CD14-positive monocyte (primary cell): ENCODE results near the gene MGAM2. TPM values are rescaled to one million over a fixed set of nuclear protein-coding genes. Genes with fewer than 3 reads are reported as not detected.
"Not testable (repeated sequence)": the region's sequence is repeated elsewhere in the genome, so short reads cannot be mapped to it uniquely, and the experiment has no call there.

ENCODE experiments used
- DNase-seq, 3 donors: peaks; one replicate each; pipeline ENCODE4 v3.0.0-alpha.2; 2011 to 2022
- H2AFZ ChIP-seq: 2 replicates; pipeline ENCODE4 v1.6.0; 2012; ENCODE audit warnings: mild to moderate bottlenecking, low read depth, low read length, inconsistent platforms; ENCODE audit not compliant: insufficient read depth, poor library complexity, severe bottlenecking
- H3K27ac ChIP-seq, 2 donors: 1 replicate in 1 of 2; 2 replicates in 1 of 2; pipeline ENCODE4 v1.5.1; 2012 to 2013; ENCODE audit warnings: low read length in 2 of 2, control low read depth in 1 of 2, inconsistent platforms in 1 of 2, low read depth in 1 of 2, mild to moderate bottlenecking in 1 of 2
- H3K27me3 ChIP-seq, 2 donors: one replicate each; pipeline versions ENCODE4 v1.6.0 to v1.6.1; 2011 to 2013; ENCODE audit warnings: low read length in 2 of 2; ENCODE audit not compliant: control insufficient read depth in 2 of 2, insufficient read depth in 2 of 2
- H3K36me3 ChIP-seq, 2 donors: replicated peaks in 1 of 2; 1 replicate in 1 of 2; 2 replicates in 1 of 2; pipeline versions ENCODE4 v1.5.1 to v1.6.1; 2012 to 2013; ENCODE audit warnings: low read length in 2 of 2, control low read depth in 1 of 2, inconsistent platforms in 1 of 2, mild to moderate bottlenecking in 1 of 2; ENCODE audit not compliant: insufficient read depth in 2 of 2, control insufficient read depth in 1 of 2
- H3K4me1 ChIP-seq, 2 donors: 1 replicate in 1 of 2; 2 replicates in 1 of 2; pipeline versions ENCODE4 v1.5.1 to v1.6.1; 2012 to 2013; ENCODE audit warnings: low read length in 2 of 2, control low read depth in 1 of 2, inconsistent platforms in 1 of 2, mild to moderate bottlenecking in 1 of 2, moderate library complexity in 1 of 2; ENCODE audit not compliant: insufficient read depth in 2 of 2, control insufficient read depth in 1 of 2
- H3K4me2 ChIP-seq: replicated peaks from 2 replicates; pipeline ENCODE3; 2012; ENCODE audit warnings: low read length, moderate library complexity, mild to moderate bottlenecking; ENCODE audit not compliant: poor library complexity, severe bottlenecking; ENCODE audit errors: extremely low read depth
- H3K4me3 ChIP-seq, 3 experiments: fragments of 200-600 bp in 1 of 3; sonication (generic) in 1 of 3; replicated peaks in 1 of 3; 1 replicate in 2 of 3; 2 replicates in 1 of 3; pipeline ENCODE4 v1.5.1; 2011 to 2013; ENCODE audit warnings: low read length in 3 of 3, mild to moderate bottlenecking in 3 of 3, control low read depth in 2 of 3, low read depth in 2 of 3, inconsistent platforms in 1 of 3, moderate library complexity in 1 of 3
- H3K79me2 ChIP-seq: 2 replicates; pipeline ENCODE4 v1.6.0; 2012; ENCODE audit warnings: mild to moderate bottlenecking, control low read depth, inconsistent platforms, low read length, moderate library complexity; ENCODE audit not compliant: insufficient read depth
- H3K9ac ChIP-seq: 2 replicates; pipeline ENCODE4 v1.6.0; 2017; ENCODE audit warnings: low read length, mild to moderate bottlenecking; ENCODE audit not compliant: insufficient read depth, poor library complexity, severe bottlenecking
- H3K9me3 ChIP-seq, 2 donors: replicated peaks in 1 of 2; 1 replicate in 1 of 2; 2 replicates in 1 of 2; pipeline versions ENCODE4 v1.5.1 to v1.6.1; 2012 to 2013; ENCODE audit warnings: low read length in 2 of 2, control low read depth in 1 of 2; ENCODE audit not compliant: control insufficient read depth in 1 of 2, insufficient read depth in 1 of 2
- H4K20me1 ChIP-seq: 2 replicates; pipeline ENCODE4 v1.6.0; 2012; ENCODE audit warnings: mild to moderate bottlenecking, low read length, control low read depth, moderate library complexity; ENCODE audit not compliant: insufficient read depth
- H3K27ac Mint-ChIP-seq, 7 donors: one replicate each; pipeline ENCODE4 v1.8.0; 2020; ENCODE audit warnings: mild to moderate bottlenecking in 7 of 7, mixed read lengths in 7 of 7, moderate library complexity in 6 of 7, inconsistent platforms in 2 of 7
- H3K27me3 Mint-ChIP-seq, 3 donors: one replicate each; pipeline ENCODE4 v1.8.0; 2021 to 2022; ENCODE audit warnings: low read depth in 3 of 3, mild to moderate bottlenecking in 3 of 3, mixed read lengths in 3 of 3, moderate library complexity in 3 of 3, inconsistent platforms in 1 of 3
- H3K36me3 Mint-ChIP-seq, 2 donors: one replicate each; pipeline ENCODE4 v1.8.0; 2020; ENCODE audit warnings: mixed read lengths in 2 of 2, inconsistent platforms in 1 of 2, mild to moderate bottlenecking in 1 of 2
- H3K4me1 Mint-ChIP-seq: one replicate; pipeline ENCODE4 v1.8.0; 2020; ENCODE audit warnings: mild to moderate bottlenecking, mixed read lengths
- H3K4me3 Mint-ChIP-seq, 2 donors: one replicate each; pipeline ENCODE4 v1.8.0; 2020; ENCODE audit warnings: mild to moderate bottlenecking in 2 of 2, mixed read lengths in 2 of 2, moderate library complexity in 1 of 2
- H3K9me3 Mint-ChIP-seq, 7 donors: one replicate each; pipeline ENCODE4 v1.8.0; 2020 to 2022; ENCODE audit warnings: mixed read lengths in 7 of 7, mild to moderate bottlenecking in 6 of 7, moderate library complexity in 6 of 7, inconsistent platforms in 2 of 7
- CTCF ChIP-seq: fragments of 200-600 bp; IDR thresholded peaks from one replicate; pipeline ENCODE4 v1.8.0; 2022; ENCODE audit warnings: antibody characterized with exemption, mild to moderate bottlenecking
- WGBS: methylation state at CpG from one replicate; pipeline ENCODE4 v1.1.5; 2013; ENCODE audit warnings: missing lambda C conversion rate; ENCODE audit not compliant: insufficient coverage; 5-methylcytosine and 5-hydroxymethylcytosine counted together
- intact Hi-C, 2 donors: fragments of 100-400 bp; cut with micrococcal nuclease; formaldehyde crosslinking; loops; one replicate each; pipeline versions ENCODE4 v1.15.0 to v1.15.1; 2023
- polyA plus RNA-seq, 3 donors: library from polyadenylated mRNA; depleted of rRNA in 1 of 3; unstranded in 2 of 3; stranded (reverse) in 1 of 3; fragments of 300-500 nt in 2 of 3; fragments of >200 nt in 1 of 3; fragmentation: Illumina TruSeq in 2 of 3; gene quantifications; 1 replicate in 2 of 3; 2 replicates in 1 of 3; pipeline ENCODE4 v1.2.3, GENCODE V29; 2012 to 2021

The MGAM2 gene
- polyA plus RNA-seq, 3 donors = 0.08 TPM; not detected in 2

- no peaks in the 10 kb centered on the region for H3K27me3 ChIP-seq
- no peak overlapping the region for H3K4me3 ChIP-seq
- no peaks in the 10 kb centered on the region for H3K36me3 ChIP-seq
- H3K4me1 ChIP-seq = peaks cover 30 to 51% of the 10 kb centered on the region in 2 donors
- Mint-ChIP-seq H3K27ac (no peak overlapping the region), H3K9me3 (no peaks in the 10 kb centered on the region), H3K36me3 (peaks cover 4 to 20% of the 10 kb centered on the region in 2 donors), H3K4me3 (no peak overlapping the region), H3K4me1 (peaks cover 56% of the 10 kb centered on the region), H3K27me3 (no peaks in the 10 kb centered on the region)
- 60% methylated on average over 1 of the region's 1 CpG for WGBS
- H4K20me1 ChIP-seq = no peaks in the 10 kb centered on the region
- H3K9me3 ChIP-seq = no peaks in the 10 kb centered on the region
- H2AFZ ChIP-seq = no peak overlapping the region
- no peak for TF ChIP-seq CTCF
- intact Hi-C loops = loop anchor here in 1 of 2 donors (10.0 kb wide), 1 partner anchor 126 kb away; the partner anchor contains the start of gene TAS2R38
- no peak overlapping the region for H3K4me2 ChIP-seq
- no peak overlapping the region for H3K27ac ChIP-seq
- no peaks in the 10 kb centered on the region for H3K79me2 ChIP-seq
- no peak overlapping the region for H3K9ac ChIP-seq
- DNase-seq = no peak
Observed at GRCh38 chr7:142100634-142101033, 10.9 kb upstream of the MGAM2 start.

GRCh38 chr7:142101794-142102193 is 9.7 kb upstream of the MGAM2 start:
- H3K9me3 Mint-ChIP-seq, H3K9me3 ChIP-seq, H3K36me3 ChIP-seq, H3K79me2 ChIP-seq, H3K27ac Mint-ChIP-seq, H3K27me3 ChIP-seq, H3K9ac ChIP-seq, H4K20me1 ChIP-seq, H3K27ac ChIP-seq, H3K4me3 Mint-ChIP-seq, DNase-seq, H3K4me2 ChIP-seq, H3K4me3 ChIP-seq, H3K27me3 Mint-ChIP-seq, H2AFZ ChIP-seq: not testable (repeated sequence)
- intact Hi-C loops = loop anchor here in 1 of 2 donors (10.0 kb wide), 1 partner anchor 127 kb away; the partner anchor contains the start of gene TAS2R38
- peaks cover 68% of the 10 kb centered on the region for H3K4me1 Mint-ChIP-seq
- WGBS = 0% methylated on average over 1 of the region's 6 CpGs
- H3K36me3 Mint-ChIP-seq = peaks cover 4 to 16% of the 10 kb centered on the region in 2 donors
- H3K4me1 ChIP-seq = peaks cover 41 to 63% of the 10 kb centered on the region in 2 donors
